Esophagus squamous epithelium (tissue), 4 donors: ENCODE data around the gene ESRRA.

Experiments used
- POLR2A ChIP-seq, 4 donors: fragments of 450-650 bp; IDR thresholded peaks; one replicate each; pipeline ENCODE4 v1.6.1; 2017; ENCODE audit warnings: antibody characterized with exemption in 4 of 4, mild to moderate bottlenecking in 4 of 4, moderate library complexity in 3 of 4
- TF ChIP-seq, protein P1 (sequence below), 6 experiments: fragments of 450-650 bp in 4 of 6; fragments of 200-600 bp in 2 of 6; sonication (generic) in 2 of 6; IDR thresholded peaks; one replicate each; pipeline ENCODE4 v1.5.1; 2016 to 2019; ENCODE audit warnings: antibody characterized with exemption in 6 of 6, mild to moderate bottlenecking in 4 of 6, moderate library complexity in 4 of 6

- TF ChIP-seq, protein P1, sequence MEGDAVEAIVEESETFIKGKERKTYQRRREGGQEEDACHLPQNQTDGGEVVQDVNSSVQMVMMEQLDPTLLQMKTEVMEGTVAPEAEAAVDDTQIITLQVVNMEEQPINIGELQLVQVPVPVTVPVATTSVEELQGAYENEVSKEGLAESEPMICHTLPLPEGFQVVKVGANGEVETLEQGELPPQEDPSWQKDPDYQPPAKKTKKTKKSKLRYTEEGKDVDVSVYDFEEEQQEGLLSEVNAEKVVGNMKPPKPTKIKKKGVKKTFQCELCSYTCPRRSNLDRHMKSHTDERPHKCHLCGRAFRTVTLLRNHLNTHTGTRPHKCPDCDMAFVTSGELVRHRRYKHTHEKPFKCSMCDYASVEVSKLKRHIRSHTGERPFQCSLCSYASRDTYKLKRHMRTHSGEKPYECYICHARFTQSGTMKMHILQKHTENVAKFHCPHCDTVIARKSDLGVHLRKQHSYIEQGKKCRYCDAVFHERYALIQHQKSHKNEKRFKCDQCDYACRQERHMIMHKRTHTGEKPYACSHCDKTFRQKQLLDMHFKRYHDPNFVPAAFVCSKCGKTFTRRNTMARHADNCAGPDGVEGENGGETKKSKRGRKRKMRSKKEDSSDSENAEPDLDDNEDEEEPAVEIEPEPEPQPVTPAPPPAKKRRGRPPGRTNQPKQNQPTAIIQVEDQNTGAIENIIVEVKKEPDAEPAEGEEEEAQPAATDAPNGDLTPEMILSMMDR (IDR thresholded peaks at IDR 0.05) = no peak
- peak in 3 of 4 donors; percentile 43 to 78 (median 76) for TF ChIP-seq POLR2A (IDR thresholded peaks at IDR 0.05)
These were observed 21.0 kb upstream of the ESRRA start, which contains the start of gene BAD for GRCh38 chr11:64284048-64284961.
